IPS-15b (cell line): ENCODE measurements around the gene LIMK2.

Experiments used
- H3K27me3 ChIP-seq: one replicate; pipeline ENCODE4 v1.6.1; 2013; ENCODE audit warnings: low read length; ENCODE audit not compliant: control insufficient read depth, insufficient read depth
- H3K36me3 ChIP-seq: one replicate; pipeline ENCODE4 v1.6.1; 2013; ENCODE audit warnings: low read length; ENCODE audit not compliant: control insufficient read depth, insufficient read depth
- H3K4me1 ChIP-seq: one replicate; pipeline ENCODE4 v1.6.1; 2013; ENCODE audit warnings: mild to moderate bottlenecking, low read length; ENCODE audit not compliant: control insufficient read depth, insufficient read depth
- H3K4me3 ChIP-seq: one replicate; pipeline ENCODE4 v1.5.1; 2013; ENCODE audit warnings: low read depth, low read length
- H3K9ac ChIP-seq: one replicate; pipeline ENCODE4 v1.6.1; 2013; ENCODE audit warnings: low read depth, mild to moderate bottlenecking, low read length
- H3K9me3 ChIP-seq: one replicate; pipeline ENCODE4 v1.6.1; 2013; ENCODE audit warnings: mild to moderate bottlenecking, low read length; ENCODE audit not compliant: control insufficient read depth, insufficient read depth

The LIMK2 gene

DNA sequence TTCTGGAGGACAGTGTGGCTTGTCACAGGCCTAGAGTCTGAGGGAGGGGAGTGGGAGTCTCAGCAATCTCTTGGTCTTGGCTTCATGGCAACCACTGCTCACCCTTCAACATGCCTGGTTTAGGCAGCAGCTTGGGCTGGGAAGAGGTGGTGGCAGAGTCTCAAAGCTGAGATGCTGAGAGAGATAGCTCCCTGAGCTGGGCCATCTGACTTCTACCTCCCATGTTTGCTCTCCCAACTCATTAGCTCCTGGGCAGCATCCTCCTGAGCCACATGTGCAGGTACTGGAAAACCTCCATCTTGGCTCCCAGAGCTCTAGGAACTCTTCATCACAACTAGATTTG, 67.2 kb downstream of the LIMK2 start:
- Histone ChIP-seq H3K9ac (no peak overlapping the region), H3K36me3 (peaks cover 18% of the 10 kb centered on the region), H3K9me3 (no peaks in the 10 kb centered on the region), H3K4me3 (no peak overlapping the region), H3K4me1 (no peaks in the 10 kb centered on the region), H3K27me3 (no peaks in the 10 kb centered on the region)

DNA sequence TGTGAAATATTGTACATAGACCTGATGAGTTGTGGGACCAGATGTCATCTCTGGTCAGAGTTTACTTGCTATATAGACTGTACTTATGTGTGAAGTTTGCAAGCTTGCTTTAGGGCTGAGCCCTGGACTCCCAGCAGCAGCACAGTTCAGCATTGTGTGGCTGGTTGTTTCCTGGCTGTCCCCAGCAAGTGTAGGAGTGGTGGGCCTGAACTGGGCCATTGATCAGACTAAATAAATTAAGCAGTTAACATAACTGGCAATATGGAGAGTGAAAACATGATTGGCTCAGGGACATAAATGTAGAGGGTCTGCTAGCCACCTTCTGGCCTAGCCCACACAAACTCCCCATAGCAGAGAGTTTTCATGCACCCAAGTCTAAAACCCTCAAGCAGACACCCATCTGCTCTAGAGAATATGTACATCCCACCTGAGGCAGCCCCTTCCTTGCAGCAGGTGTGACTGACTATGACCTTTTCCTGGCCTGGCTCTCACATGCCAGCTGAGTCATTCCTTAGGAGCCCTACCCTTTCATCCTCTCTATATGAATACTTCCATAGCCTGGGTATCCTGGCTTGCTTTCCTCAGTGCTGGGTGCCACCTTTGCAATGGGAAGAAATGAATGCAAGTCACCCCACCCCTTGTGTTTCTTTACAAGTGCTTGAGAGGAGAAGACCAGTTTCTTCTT, 67.9 kb downstream of the LIMK2 start:
- Histone ChIP-seq H3K4me1 (no peaks in the 10 kb centered on the region), H3K36me3 (peaks cover 14% of the 10 kb centered on the region), H3K9ac (no peak overlapping the region), H3K27me3 (no peaks in the 10 kb centered on the region), H3K9me3 (no peaks in the 10 kb centered on the region), H3K4me3 (no peak overlapping the region)

- Histone ChIP-seq H3K4me1 (no peaks in the 10 kb centered on the region), H3K36me3 (peaks cover 9% of the 10 kb centered on the region), H3K9ac (no peak overlapping the region), H3K27me3 (no peaks in the 10 kb centered on the region), H3K9me3 (no peaks in the 10 kb centered on the region), H3K4me3 (no peak overlapping the region)
These were observed 69.6 kb downstream of the LIMK2 start for GRCh38 chr22:31281733-31282132.

DNA sequence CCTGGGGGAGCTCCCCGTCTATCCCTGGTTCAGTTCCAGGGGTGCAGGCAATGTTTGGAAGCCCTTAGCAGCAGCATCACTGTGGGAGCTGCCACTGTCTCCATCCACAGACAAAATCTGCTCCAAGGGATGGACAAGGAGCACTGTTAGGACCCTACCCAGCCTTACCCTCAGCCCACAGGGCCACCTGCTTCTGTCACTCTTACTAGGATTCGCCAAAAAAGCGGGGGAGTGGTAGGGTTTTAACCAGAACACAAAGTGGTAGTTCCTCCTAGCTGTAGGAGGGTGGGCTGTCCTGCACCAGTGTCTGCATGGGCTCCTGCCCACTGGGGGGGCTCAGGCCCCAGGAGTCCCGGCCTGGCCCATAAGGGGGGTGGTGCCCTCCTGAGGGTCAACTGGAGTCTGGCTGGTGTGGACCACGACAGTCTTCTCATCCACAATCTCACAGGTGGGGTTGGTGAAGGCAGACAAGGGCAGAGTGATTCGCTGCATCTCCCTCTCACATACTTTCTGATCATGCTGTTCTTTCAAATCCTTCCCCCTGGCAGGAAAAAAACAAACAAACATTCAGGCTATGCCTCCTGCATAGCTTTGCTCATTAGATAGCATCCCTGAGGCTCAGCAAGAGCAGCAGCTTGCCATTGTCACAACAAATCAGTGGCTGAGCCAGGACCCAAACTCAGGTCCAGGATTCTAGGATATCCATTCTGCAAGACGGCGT, 70.8 kb downstream of the LIMK2 start:
- no peak overlapping the region for H3K9ac ChIP-seq
- no peaks in the 10 kb centered on the region for H3K9me3 ChIP-seq
- H3K4me3 ChIP-seq = no peak overlapping the region
- H3K4me1 ChIP-seq = no peaks in the 10 kb centered on the region
- H3K27me3 ChIP-seq = no peaks in the 10 kb centered on the region
- peaks cover 6% of the 10 kb centered on the region for H3K36me3 ChIP-seq

GRCh38 chr22:31284281-31285155, 72.4 kb downstream of the LIMK2 start:
- Histone ChIP-seq H3K9me3 (no peaks in the 10 kb centered on the region), H3K4me3 (no peak overlapping the region), H3K27me3 (peaks cover 11% of the 10 kb centered on the region), H3K36me3 (no peaks in the 10 kb centered on the region), H3K4me1 (no peaks in the 10 kb centered on the region), H3K9ac (no peak overlapping the region)

DNA sequence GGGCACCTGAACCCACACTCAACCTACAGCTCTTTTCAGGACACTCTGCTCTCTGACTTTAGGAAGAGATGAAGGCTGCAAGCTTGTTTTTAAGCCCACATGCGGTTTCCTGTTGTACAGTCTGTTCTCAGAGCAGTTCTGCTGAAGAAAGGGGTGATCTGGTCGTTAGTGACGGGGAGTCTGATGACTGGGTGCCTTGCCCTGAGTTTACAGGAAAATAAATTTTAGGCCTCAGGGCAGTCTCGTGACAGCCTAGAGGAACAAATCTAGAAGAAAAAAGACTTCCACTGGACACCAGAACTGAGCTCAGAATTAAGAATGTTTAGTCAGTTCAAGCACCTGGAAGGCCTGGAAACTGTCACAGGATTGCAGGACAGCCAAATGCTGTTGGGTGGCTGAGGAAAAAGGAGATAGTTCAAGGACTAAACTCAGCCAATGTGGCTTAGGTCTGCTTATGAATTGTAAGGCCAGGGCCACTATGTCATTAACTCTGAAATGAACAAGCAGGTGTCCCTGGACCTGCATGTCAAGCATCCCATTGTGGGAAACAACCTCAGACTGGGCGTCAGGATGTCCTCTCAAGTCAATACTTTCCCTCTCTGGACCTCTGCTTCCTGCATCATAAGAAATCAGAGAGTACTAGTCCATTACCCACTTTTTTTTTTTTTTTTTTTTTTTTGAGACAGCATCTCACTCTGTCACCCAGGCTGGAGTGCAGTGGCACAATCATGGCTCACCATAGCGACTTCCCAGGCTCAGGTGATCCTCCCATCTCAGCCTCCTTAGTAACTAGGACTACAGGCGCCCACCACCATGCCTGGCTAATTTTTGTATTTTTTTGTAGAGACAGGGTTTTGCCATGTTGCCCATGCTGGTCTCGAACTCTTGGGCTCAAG, 74.5 kb downstream of the LIMK2 start:
- no peak overlapping the region for H3K9ac ChIP-seq
- no peaks in the 10 kb centered on the region for H3K36me3 ChIP-seq

DNA sequence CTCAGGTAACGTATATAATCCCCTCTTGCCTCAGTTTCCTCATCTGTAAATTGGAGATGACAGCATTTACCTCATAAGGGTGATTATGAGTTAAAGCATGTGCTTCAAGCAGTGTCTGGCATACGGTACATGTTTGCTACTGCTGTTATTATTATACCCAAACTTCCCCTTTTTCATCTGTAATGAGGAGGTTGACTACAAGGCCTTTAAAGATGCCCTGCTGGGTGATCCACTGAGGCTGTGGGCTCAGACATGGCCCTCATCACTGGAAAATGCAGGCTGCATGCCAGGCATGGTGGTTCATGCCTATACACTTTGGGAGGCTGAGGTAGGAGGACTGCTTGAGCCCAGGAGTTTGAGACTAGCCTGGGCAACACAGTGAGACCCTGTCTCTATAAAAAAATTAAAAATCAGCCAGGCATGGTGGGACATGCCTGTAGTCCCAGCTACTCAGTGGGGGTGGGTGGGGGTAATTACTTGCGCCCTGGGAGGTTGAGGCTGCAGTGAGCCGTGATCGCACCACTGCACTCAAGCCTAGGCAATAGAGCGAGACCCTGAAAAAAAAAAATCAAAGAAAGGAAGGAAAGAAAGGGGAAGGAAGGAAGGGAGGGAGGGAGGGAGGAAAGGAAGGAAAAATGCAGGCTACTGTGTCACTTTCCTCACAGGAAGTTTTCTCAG, 75.9 kb downstream of the LIMK2 start:
- Histone ChIP-seq H3K36me3 (no peaks in the 10 kb centered on the region), H3K9me3 (no peaks in the 10 kb centered on the region), H3K4me3 (no peak overlapping the region), H3K9ac (no peak overlapping the region), H3K27me3 (peaks cover 27% of the 10 kb centered on the region), H3K4me1 (peaks cover 5% of the 10 kb centered on the region)

More for the DNA sequence above, 74.5 kb downstream of the LIMK2 start:
- Histone ChIP-seq H3K27me3 (peaks cover 22% of the 10 kb centered on the region), H3K4me3 (no peak overlapping the region), H3K4me1 (no peaks in the 10 kb centered on the region), H3K9me3 (no peaks in the 10 kb centered on the region)

DNA sequence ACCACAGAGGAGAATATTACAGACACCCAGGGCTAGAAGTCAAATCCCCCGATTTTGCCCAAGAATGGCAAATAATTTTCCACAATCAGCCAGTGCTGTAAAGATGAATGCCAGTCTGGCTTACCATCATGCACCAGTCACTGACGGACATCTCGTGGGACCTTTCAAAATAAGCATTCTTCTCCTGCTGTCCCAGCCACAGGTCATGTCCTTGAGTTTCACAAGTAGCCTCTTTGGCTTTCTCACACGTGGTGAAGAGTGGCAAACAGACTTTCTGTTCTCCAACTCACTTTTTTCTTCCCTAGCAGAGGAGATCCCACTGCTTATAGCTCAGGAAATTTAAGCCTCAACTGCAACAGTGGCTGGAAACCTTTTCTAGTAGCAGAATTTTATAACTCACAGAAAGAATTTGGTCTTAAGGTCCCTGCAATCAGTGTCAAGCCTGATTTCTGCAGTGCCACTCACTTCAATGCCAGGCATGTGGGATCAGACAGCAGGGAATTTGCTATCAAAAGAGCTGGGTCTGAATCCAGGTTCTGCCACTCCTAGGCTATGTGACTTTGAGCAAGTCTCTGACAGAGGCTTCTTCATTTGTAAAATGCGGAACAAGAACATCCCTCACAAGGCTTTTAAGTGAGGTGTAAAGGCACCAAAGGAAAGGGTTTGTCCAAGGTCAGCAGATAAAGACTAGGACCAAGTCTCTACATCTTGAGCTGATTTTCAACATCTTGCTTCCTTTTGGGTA, 76.6 kb downstream of the LIMK2 start:
- peaks cover 27% of the 10 kb centered on the region for H3K27me3 ChIP-seq
- peaks cover 5% of the 10 kb centered on the region for H3K4me1 ChIP-seq
- H3K36me3 ChIP-seq = no peaks in the 10 kb centered on the region
- H3K4me3 ChIP-seq = no peak overlapping the region
- H3K9ac ChIP-seq = no peak overlapping the region
- H3K9me3 ChIP-seq = no peaks in the 10 kb centered on the region

GRCh38 chr22:31289344-31289743, 77.2 kb downstream of the LIMK2 start:
- Histone ChIP-seq H3K9me3 (no peaks in the 10 kb centered on the region), H3K4me1 (peaks cover 5% of the 10 kb centered on the region), H3K4me3 (no peak overlapping the region), H3K9ac (no peak overlapping the region), H3K27me3 (peaks cover 27% of the 10 kb centered on the region), H3K36me3 (no peaks in the 10 kb centered on the region)
